Stomach (tissue), 9 donors: ENCODE data around the gene SCN1A. TPM values are rescaled to one million over a fixed set of nuclear protein-coding genes. Genes with fewer than 3 reads are reported as not detected.
A peak's percentile ranks its signal among the peaks of the same experiment; 100 is the strongest.

Experiments
- DNase-seq, 2 donors: peaks; one replicate each; pipeline versions ENCODE4 v3.0.0 to v3.0.0-alpha.2; 2013 to 2019
- H3K27ac ChIP-seq, 5 donors: fragments of 200-600 bp in 4 of 5; sonication (generic) in 4 of 5; one replicate each; pipeline ENCODE4 v1.5.1; 2013 to 2019; ENCODE audit warnings: mild to moderate bottlenecking in 1 of 5, moderate library complexity in 1 of 5
- H3K27me3 ChIP-seq, 3 donors: fragments of 200-600 bp; sonication (generic); one replicate each; pipeline ENCODE4 v1.5.1; 2017 to 2019; ENCODE audit warnings: mixed run types in 1 of 3
- H3K36me3 ChIP-seq, 4 donors: fragments of 200-600 bp; sonication (generic); 1 replicate in 3 of 4; 2 replicates in 1 of 4; pipeline ENCODE4 v1.5.1; 2016 to 2019
- H3K4me1 ChIP-seq, 4 donors: fragments of 200-600 bp; sonication (generic); one replicate each; pipeline ENCODE4 v1.5.1; 2016 to 2019
- H3K4me3 ChIP-seq, 4 donors: fragments of 200-600 bp; sonication (generic) in 3 of 4; one replicate each; pipeline ENCODE4 v1.5.1; 2016 to 2019; ENCODE audit warnings: mild to moderate bottlenecking in 1 of 4
- H3K9me3 ChIP-seq, 4 donors: fragments of 200-600 bp; sonication (generic); one replicate each; pipeline ENCODE4 v1.5.1; 2016 to 2019
- CTCF ChIP-seq, 7 experiments: fragments of 450-650 bp in 4 of 7; fragments of 200-600 bp in 3 of 7; sonication (generic) in 3 of 7; IDR thresholded peaks; one replicate each; pipeline ENCODE4 v1.5.1; 2016 to 2019; ENCODE audit warnings: antibody characterized with exemption in 7 of 7, control low read depth in 2 of 7, mild to moderate bottlenecking in 1 of 7
- EP300 ChIP-seq: sonication (generic); formaldehyde crosslinking; IDR thresholded peaks from one replicate; pipeline ENCODE4 v1.6.1; 2017; ENCODE audit warnings: antibody characterized with exemption
- POLR2A ChIP-seq, 4 donors: fragments of 450-650 bp; IDR thresholded peaks; one replicate each; pipeline ENCODE4 v1.6.1; 2016; ENCODE audit warnings: antibody characterized with exemption in 4 of 4, control low read depth in 2 of 4, mild to moderate bottlenecking in 1 of 4, moderate library complexity in 1 of 4
- POLR2AphosphoS5 ChIP-seq, 3 donors: sonication (generic); formaldehyde crosslinking; IDR thresholded peaks; one replicate each; pipeline ENCODE4 v1.6.1; 2016; ENCODE audit warnings: antibody characterized with exemption in 3 of 3
- WGBS, 5 donors: extraction: QIAGEN DNeasy Blood & Tissue Kit in 3 of 5; methylation state at CpG; one replicate each; pipeline versions ENCODE4 v1.1.5 to v1.1.7; 2013 to 2018; 5-methylcytosine and 5-hydroxymethylcytosine counted together
- intact Hi-C: fragments of 100-400 bp; cut with DNase I; formaldehyde crosslinking; loops from one replicate; pipeline ENCODE4 v1.15.1; 2023; ENCODE audit warnings: low total_unique reads
- polyA plus RNA-seq, 3 donors: library from polyadenylated mRNA; stranded (reverse); fragments of 200-250 nt; gene quantifications; one replicate each; pipeline ENCODE4 v1.2.3, GENCODE V29; 2013
- total RNA-seq, 5 donors: library from RNA; depleted of rRNA; stranded (reverse); fragments of >200 nt; gene quantifications; one replicate each; pipeline versions ENCODE4 v1.1.0 to v1.2.3, GENCODE V29; 2014 to 2016
- donor health status: healthy with polysubstance abuse.
- donor health status: Bipolar disorder and iron deficiency.
- donor health status: healthy.

Gene SCN1A
- total and polyA plus RNA-seq, 8 donors = under 0.01 to 1.5 TPM; not detected in 6

DNA sequence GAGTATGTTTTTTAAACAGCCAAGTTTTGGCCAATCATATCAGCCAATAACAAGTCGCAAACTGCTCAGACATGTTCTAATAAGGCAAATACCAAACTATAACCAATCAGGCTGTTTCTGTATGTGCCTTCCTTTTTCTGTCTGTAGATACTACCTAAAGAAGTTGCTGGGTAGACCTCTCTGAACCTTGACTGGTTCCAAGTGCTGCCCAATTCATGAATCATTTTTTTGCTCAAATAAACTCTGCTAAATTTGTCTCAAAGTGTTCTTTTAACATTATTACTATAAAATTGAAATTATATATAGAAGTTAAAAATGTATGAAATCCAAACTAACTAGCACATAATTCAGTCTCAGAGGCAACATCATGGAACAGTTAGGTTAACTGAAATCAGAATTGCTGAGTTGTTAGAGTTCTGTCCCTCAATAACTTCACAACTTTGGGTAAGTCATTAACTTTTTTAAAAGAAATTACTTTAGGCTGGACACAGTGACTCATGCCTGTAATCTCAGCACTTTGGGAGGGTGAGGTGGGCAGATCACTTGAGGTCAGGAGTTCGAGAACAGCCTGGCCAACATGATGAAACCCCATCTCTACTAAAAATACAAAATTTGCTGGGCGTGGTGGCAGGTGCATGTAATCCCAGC lies 169.4 kb downstream of the SCN1A start:
- no peak for DNase-seq
- intact Hi-C loops = no loop called here
- Histone ChIP-seq H3K27ac (no peak overlapping the region), H3K4me3 (no peak overlapping the region), H3K4me1 (peaks cover 0 to 13% (median 7%) of the 10 kb centered on the region in 4 donors), H3K27me3 (no peaks in the 10 kb centered on the region), H3K9me3 (no peaks in the 10 kb centered on the region), H3K36me3 (no peaks in the 10 kb centered on the region)
- no peak for TF ChIP-seq POLR2A (IDR thresholded peaks at IDR 0.05)
- no peak for TF ChIP-seq CTCF (IDR thresholded peaks at IDR 0.05)
- WGBS, 5 donors = 76 to 89% (median 84%) methylated on average over 3 of the region's 3 CpGs

GRCh38 chr2:165957030-165957675 lies 170.7 kb downstream of the SCN1A start:
- DNase-seq = peak in 1 of 2 donors; percentile 9

DNA sequence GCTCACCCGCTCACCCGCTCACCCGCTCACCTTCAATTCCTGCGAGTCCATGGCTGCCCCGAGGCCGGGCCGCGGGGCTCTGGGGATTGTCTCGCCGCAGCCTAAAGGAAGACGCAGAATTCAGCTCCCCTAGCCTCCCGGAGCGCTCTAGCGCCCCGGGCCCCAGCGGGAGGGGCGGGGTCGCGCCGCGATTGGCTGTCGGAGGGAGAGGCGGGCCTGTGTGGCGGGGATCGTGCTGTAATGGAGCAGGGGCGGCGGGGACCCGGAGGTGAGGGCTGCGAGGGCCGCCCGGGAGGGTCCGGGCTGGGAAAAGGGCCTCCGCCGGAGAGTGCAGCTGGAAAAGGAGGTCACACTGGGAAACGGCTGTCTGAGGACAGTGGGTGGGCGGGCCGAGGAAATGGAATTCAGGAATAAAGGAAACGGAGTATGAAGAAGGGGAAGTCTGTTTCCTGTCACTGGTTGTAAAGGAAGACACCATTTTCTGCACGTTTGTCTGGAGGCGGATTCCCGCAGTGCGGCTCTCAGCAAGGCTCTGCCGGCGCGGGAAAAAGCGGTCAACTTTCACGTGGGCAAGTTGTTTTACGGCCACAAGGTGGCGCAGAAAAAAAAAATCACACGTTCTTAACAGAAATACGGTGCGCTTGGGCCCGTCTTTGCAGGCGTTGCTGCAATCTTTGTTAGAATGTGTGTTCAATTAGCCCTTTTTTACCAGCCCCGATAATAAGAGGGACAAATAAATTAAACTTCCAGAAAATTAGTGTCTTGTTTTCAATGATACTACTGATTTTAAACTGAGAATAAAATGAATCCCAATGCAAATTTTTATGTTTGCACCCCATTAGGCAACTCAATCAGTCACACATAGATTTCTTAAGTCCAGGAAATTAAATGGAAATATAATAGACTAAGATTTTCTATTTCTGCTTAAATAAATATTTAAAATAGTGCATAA lies 173.9 kb downstream of the SCN1A start, which contains the start of gene TTC21B:
Gene TTC21B (minus strand): TSS at position 122 of the 952 bp plus-strand sequence. CDS start 71 bp downstream, at position 51.
- intact Hi-C loops = no loop called here
- Histone ChIP-seq H3K4me3 (peak within 1 kb of the TSS; percentile 68 to 88 (median 75)), H3K27me3 (no peaks in the 10 kb centered on the region), H3K9me3 (no peaks in the 10 kb centered on the region), H3K36me3 (peaks cover under 1 to 2% (median 1%) of the 10 kb centered on the region in 4 donors), H3K27ac (peak within 1 kb of the TSS; percentile 88 to 95 (median 91)), H3K4me1 (peaks cover 6 to 52% (median 32%) of the 10 kb centered on the region in 4 donors)
- WGBS, 5 donors = 0 to 1% (median 0%) methylated on average over 50 to 55 of the region's 55 CpGs
- peak in 1 of 4 donors; percentile 8 for TF ChIP-seq POLR2A (IDR thresholded peaks at IDR 0.05)
- TF ChIP-seq CTCF (IDR thresholded peaks at IDR 0.05) = peak in 5 of 7 experiments; percentile 43 to 88 (median 81)
- TF ChIP-seq POLR2AphosphoS5 (IDR thresholded peaks at IDR 0.05) = peak; percentile 47 to 64 (median 55)
- no peak for TF ChIP-seq EP300
- peak; percentile 95 to 98 for DNase-seq

More at GRCh38 chr2:165957030-165957675, 170.7 kb downstream of the SCN1A start:
- H3K27ac ChIP-seq = no peak overlapping the region
- 76 to 90% (median 87%) methylated on average over 45 to 60 of the region's 60 CpGs for WGBS, 5 donors
- H3K4me3 ChIP-seq = peak overlapping the region in 1 of 4 donors; percentile 25
- no peaks in the 10 kb centered on the region for H3K9me3 ChIP-seq
- TF ChIP-seq POLR2A (IDR thresholded peaks at IDR 0.05) = no peak
- TF ChIP-seq CTCF (IDR thresholded peaks at IDR 0.05) = no peak
- TF ChIP-seq EP300 = no peak
- no peak for TF ChIP-seq POLR2AphosphoS5 (IDR thresholded peaks at IDR 0.05)
- no peaks in the 10 kb centered on the region for H3K36me3 ChIP-seq
- H3K27me3 ChIP-seq = no peaks in the 10 kb centered on the region
- H3K4me1 ChIP-seq = peaks cover 5 to 23% (median 14%) of the 10 kb centered on the region in 4 donors
- intact Hi-C loops = no loop called here

GRCh38 chr2:165953306-165953654 lies 174.5 kb downstream of the SCN1A start:
- TF ChIP-seq POLR2A (IDR thresholded peaks at IDR 0.05) (no peak), POLR2AphosphoS5 (IDR thresholded peaks at IDR 0.05) (no peak), EP300 (no peak), CTCF (IDR thresholded peaks at IDR 0.05) (no peak)
- 0 to 1% (median 0%) methylated on average over 8 to 24 of the region's 24 CpGs for WGBS, 5 donors
- DNase-seq = no peak
- Histone ChIP-seq H3K4me3 (peak overlapping the region; percentile 68 to 88 (median 75)), H3K27me3 (no peaks in the 10 kb centered on the region), H3K9me3 (no peaks in the 10 kb centered on the region), H3K4me1 (peaks cover 6 to 54% (median 32%) of the 10 kb centered on the region in 4 donors), H3K27ac (peak overlapping the region; percentile 88 to 95 (median 91)), H3K36me3 (peaks cover 3 to 8% (median 6%) of the 10 kb centered on the region in 4 donors)
- intact Hi-C loops = no loop called here
